RWPE2 (cell line): ENCODE measurements around the gene DMRTC2.
A peak's percentile ranks its signal among the peaks of the same experiment; 100 is the strongest.

Experiments used
- ATAC-seq: fragments of 200-7000 bp; cut with Tn5 transposase; 3 replicates; pipeline ENCODE4 v1.9.1; 2021; ENCODE audit warnings: low read depth
- DNase-seq: peaks from one replicate; pipeline ENCODE4 v3.0.0-alpha.2; 2020; ENCODE audit warnings: low spot score
- H3K27ac ChIP-seq: fragments of 450-650 bp; 2 replicates; pipeline ENCODE4 v1.5.1; 2017; ENCODE audit warnings: mild to moderate bottlenecking; ENCODE audit not compliant: poor library complexity, severe bottlenecking
- H3K27me3 ChIP-seq: fragments of 250-450 bp; sonication (Bioruptor Pico); 2 replicates; pipeline ENCODE4 v1.5.1; 2021; ENCODE audit warnings: mild to moderate bottlenecking, moderate library complexity; ENCODE audit not compliant: insufficient read depth, poor library complexity, severe bottlenecking
- H3K36me3 ChIP-seq: fragments of 250-450 bp; sonication (Bioruptor Pico); 2 replicates; pipeline ENCODE4 v1.5.1; 2020; ENCODE audit warnings: low read depth, mild to moderate bottlenecking, moderate library complexity
- H3K4me1 ChIP-seq: fragments of 250-450 bp; sonication (Bioruptor Pico); 2 replicates; pipeline ENCODE4 v1.5.1; 2021; ENCODE audit warnings: mild to moderate bottlenecking, moderate library complexity; ENCODE audit not compliant: insufficient read depth, poor library complexity, severe bottlenecking
- H3K4me3 ChIP-seq: fragments of 250-450 bp; sonication (Bioruptor Pico); 2 replicates; pipeline ENCODE4 v1.5.1; 2021; ENCODE audit warnings: mild to moderate bottlenecking, moderate library complexity; ENCODE audit not compliant: severe bottlenecking
- H3K9me3 ChIP-seq: fragments of 250-450 bp; sonication (Bioruptor Pico); 2 replicates; pipeline ENCODE4 v1.5.1; 2021; ENCODE audit warnings: mild to moderate bottlenecking, moderate library complexity; ENCODE audit not compliant: severe bottlenecking
- TF ChIP-seq, protein P1 (sequence below): fragments of 450-650 bp; IDR thresholded peaks from one replicate; pipeline ENCODE4 v1.5.1; 2017; ENCODE audit warnings: mild to moderate bottlenecking, moderate library complexity; ENCODE audit not compliant: poor library complexity, severe bottlenecking

DMRTC2 gene

DNA sequence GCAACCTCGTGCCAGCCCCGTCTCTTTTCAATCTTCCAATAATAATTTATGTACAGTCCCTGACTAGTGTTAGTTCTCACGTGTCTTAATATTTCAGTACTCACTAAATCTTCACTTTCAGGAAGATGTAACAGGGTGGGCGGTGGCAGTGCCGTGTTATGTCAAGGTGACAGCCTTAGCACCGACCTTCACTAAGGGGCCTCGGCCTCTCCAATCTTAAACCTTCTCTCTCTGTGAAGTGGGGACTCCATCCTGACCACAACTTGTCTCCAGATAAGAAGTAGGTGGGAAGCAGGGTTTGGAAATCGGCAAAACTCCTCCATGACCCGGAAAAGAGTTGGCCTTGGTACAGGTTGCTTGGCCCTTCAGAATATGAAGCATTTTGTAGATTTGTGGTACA lies 17.0 kb downstream of the DMRTC2 start:
- Histone ChIP-seq H3K27ac (peak overlapping the region; percentile 87), H3K4me3 (no peak overlapping the region)

DNA sequence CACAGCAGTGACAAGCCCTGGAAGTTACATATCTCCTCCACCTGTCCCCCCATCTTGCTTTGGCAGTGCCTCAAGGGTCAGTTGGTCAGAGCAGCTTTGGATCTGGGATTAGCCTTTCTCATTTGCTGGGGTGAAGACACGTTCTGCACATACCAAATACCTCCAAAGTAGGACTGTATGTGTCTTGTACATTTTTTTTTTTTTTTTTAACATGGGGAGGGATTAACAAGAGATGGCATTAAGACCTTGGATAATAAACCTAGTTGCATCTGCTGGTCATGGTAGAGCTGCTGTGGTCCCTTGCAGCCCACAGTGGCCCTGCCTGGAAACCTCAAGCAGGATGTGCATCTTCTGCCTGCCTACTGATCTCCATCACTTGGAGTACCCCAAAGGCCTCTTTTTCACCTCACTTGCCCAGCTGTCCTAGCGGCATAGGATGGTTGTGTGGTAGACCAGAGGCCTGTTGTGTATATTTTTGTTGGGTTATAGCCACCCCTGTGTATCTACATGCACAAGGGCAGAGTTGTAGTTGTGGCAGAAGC lies 17.7 kb downstream of the DMRTC2 start:
- peaks cover 72% of the 10 kb centered on the region for H3K36me3 ChIP-seq
- no peak for ATAC-seq

More for the DNA sequence above, 17.0 kb downstream of the DMRTC2 start:
- Histone ChIP-seq H3K4me1 (peaks cover 13% of the 10 kb centered on the region), H3K9me3 (no peaks in the 10 kb centered on the region), H3K36me3 (peaks cover 65% of the 10 kb centered on the region), H3K27me3 (no peaks in the 10 kb centered on the region)
- TF ChIP-seq, protein P1, sequence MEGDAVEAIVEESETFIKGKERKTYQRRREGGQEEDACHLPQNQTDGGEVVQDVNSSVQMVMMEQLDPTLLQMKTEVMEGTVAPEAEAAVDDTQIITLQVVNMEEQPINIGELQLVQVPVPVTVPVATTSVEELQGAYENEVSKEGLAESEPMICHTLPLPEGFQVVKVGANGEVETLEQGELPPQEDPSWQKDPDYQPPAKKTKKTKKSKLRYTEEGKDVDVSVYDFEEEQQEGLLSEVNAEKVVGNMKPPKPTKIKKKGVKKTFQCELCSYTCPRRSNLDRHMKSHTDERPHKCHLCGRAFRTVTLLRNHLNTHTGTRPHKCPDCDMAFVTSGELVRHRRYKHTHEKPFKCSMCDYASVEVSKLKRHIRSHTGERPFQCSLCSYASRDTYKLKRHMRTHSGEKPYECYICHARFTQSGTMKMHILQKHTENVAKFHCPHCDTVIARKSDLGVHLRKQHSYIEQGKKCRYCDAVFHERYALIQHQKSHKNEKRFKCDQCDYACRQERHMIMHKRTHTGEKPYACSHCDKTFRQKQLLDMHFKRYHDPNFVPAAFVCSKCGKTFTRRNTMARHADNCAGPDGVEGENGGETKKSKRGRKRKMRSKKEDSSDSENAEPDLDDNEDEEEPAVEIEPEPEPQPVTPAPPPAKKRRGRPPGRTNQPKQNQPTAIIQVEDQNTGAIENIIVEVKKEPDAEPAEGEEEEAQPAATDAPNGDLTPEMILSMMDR, result no peak
- no peak for ATAC-seq
- DNase-seq, result no peak

DNA sequence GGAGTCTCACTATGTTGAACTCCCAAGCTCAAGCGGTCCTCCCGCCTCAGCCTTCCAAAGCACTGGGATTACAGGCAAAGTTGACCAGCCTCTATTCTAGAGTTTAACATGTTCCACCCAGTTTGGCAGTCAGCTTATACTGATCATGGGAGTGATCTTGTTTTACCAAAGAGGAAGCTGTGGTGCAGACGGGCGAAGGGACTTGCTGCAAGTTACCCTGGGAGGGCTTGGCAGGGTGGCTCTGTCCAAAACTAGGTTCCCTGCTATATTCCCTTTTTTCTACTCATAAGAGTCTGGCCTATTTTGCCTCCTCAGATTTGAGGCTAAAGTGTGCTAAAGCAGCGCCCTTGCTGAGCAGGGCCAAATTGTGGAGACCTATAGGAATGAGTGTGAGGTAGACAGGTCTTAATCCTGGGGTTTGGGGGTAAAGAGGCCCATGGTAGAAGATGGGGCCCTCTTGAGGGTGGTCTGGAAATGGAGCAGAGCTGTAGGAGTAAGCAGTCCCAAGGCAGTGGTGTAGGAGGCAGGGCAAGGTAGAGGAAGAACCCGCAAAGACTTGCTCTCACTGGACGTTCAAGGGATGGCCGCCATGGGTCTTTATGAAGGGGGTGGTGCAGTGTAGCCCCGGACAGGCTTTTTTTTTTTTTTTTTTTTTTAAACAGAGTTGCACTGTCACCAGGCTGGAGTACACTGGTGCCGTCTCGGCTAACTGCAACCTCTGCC lies 18.5 kb downstream of the DMRTC2 start:
- Histone ChIP-seq H3K27ac (peak overlapping the region; percentile 87), H3K4me3 (no peak overlapping the region), H3K36me3 (peaks cover 80% of the 10 kb centered on the region), H3K4me1 (peaks cover 13% of the 10 kb centered on the region), H3K9me3 (no peaks in the 10 kb centered on the region), H3K27me3 (no peaks in the 10 kb centered on the region)
- DNase-seq (no peak), ATAC-seq (no peak)
- TF ChIP-seq, protein P1, result no peak

More for the DNA sequence above, 17.7 kb downstream of the DMRTC2 start:
- no peak for DNase-seq
- Histone ChIP-seq H3K9me3 (no peaks in the 10 kb centered on the region), H3K4me3 (no peak overlapping the region), H3K27ac (peak overlapping the region; percentile 87), H3K4me1 (peaks cover 13% of the 10 kb centered on the region), H3K27me3 (no peaks in the 10 kb centered on the region)
- TF ChIP-seq, protein P1, result no peak

DNA sequence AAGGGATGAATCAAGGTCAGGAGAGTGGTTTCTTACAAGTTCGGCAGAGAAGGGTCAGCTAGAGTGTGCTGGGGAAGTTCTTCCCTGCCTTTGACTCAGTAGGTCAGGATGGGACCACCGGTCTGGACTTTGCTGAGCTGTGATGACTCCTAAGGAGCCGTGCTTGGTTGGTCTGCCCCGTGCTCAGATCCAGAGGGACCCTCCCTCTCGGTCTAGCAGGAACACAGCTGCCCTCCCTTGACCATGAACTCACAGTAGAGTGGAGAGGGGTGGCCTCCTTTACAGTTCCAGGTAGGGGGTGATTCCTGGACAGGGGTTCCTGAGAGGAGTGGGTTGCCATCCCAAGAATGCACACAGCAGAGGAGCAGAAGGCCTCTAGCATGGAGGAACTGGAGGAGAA lies 19.5 kb downstream of the DMRTC2 start:
- Histone ChIP-seq H3K4me3 (no peak overlapping the region), H3K27ac (peak overlapping the region; percentile 7), H3K4me1 (peaks cover 9% of the 10 kb centered on the region), H3K9me3 (no peaks in the 10 kb centered on the region), H3K27me3 (no peaks in the 10 kb centered on the region), H3K36me3 (peaks cover 90% of the 10 kb centered on the region)
- TF ChIP-seq, protein P1, result no peak
- DNase-seq (no peak), ATAC-seq (no peak)

DNA sequence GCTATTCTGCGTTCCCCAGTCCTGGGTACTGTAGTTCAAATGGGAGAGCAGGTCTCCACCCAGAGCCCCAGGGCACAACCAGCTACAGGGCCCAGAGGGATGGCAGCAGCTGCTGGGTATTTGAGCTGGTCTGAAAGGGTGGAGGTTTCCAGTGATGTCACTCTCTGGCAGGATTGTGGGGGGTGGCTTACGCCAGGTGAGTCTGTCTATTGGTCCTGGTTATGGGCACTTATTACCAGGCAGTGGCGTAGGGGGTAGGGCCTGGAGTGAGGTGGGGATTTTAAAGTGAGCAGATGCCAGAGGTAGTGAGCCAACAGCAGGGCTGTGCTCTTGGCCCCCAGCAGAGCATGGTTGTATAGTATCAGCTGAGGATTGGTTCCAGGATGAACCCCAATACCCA lies 21.4 kb downstream of the DMRTC2 start:
- ATAC-seq (0 out of 3 replicates have a peak, but pooled peaks have one; percentile 5), DNase-seq (no peak)
- Histone ChIP-seq H3K27ac (peak overlapping the region; percentile 10), H3K27me3 (no peaks in the 10 kb centered on the region), H3K4me1 (peaks cover 7% of the 10 kb centered on the region), H3K36me3 (peaks cover 100% of the 10 kb centered on the region), H3K4me3 (no peak overlapping the region), H3K9me3 (no peaks in the 10 kb centered on the region)
- TF ChIP-seq, protein P1, result no peak
